Stimulated activated CD4-positive, alpha-beta T cell treated with anti-CD3 and anti-CD28 coated beads, Interleukin-12 subunit alpha, Interleukin-12 subunit beta, amount 100 ng/mL, for 24 hours (primary cell): Measurements from ENCODE around the gene RANBP17.
"Not testable (repeated sequence)": the region's sequence is repeated elsewhere in the genome, so short reads cannot be mapped to it uniquely, and the experiment has no call there.

Source experiments
- DNase-seq, 2 experiments: peaks; one replicate each; pipeline ENCODE4 v3.0.0-alpha.2; 2020; ENCODE audit warnings: low read depth in 2 of 2

Gene RANBP17

DNA sequence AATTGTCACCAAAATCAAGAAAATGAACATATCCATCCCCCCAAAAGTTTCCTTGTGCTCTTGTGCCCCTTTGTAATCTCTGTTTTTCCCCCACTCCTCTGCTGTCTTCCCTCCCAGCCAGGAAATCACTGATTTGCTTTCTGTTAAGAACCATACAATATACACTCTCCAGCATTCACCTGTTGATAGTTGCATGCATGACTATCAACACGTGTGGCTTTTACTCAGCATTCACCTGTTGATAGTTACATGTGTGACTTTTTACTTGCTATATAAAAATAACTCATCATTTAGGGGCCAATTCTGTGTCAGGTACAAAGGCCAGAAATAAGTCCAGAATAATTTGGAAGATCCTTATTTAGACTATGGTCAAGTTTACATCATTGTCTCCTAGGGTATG, 6.0 kb downstream of the RANBP17 start:
- DNase-seq, result no peak

DNA sequence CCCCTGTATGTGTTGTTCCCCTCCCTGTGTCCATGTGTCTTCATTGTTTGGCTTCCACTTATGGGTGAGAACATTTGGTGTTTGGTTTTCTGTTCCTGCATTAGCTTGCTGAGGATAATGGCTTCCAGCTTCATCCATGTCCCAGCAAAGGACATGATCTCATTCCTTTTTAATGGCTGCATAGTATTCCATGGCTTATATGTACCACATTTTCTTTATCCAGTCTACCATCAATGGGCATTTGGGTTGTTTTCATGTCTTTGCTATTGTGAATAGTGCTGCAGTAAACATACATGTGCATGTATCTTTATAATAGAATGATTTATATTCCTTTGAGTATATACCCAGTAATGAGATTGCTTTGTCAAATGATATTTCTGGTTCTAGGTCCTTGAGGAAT, 8.6 kb downstream of the RANBP17 start:
- DNase-seq, result not testable (repeated sequence)

DNA sequence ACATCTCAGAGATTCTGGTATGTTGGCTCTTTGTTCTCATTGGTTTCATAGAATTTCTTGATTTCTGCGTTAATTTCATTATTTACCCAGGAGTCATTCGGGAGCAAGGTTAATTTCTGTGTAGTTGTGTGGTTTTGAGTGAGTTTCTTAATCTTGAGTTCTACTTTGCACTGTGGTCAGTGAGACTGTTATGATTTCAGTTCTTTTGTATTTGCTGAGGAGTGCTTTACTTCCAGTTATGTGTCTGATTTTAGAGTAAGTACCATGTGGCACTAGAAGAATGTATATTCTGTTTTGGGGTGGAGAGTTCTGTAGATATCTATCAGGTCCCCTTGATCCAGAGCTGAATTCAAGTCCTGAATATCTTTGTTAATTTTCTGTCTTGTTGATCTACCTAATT, 12.2 kb downstream of the RANBP17 start:
- no peak for DNase-seq

DNA sequence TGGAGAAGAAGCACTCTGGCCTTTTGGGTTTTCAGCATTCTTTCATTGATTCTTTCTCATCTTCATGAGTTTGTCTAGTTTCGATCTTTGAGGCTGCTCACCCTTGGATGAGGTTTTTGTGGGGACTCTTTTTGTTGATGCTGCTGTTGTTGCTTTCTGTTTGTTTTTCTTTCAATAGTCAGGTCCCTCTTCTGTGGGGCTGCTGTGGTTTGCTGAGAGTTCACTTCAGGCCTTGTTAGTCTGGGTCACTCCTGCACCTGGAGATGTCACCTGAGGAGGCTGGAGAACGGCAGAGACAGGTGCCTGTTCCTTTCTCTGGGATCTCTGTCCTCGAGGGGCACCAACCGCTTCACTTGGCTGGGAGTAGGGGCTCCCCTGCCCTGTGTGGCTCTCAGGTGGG, 14.0 kb downstream of the RANBP17 start:
- DNase-seq, result no peak

DNA sequence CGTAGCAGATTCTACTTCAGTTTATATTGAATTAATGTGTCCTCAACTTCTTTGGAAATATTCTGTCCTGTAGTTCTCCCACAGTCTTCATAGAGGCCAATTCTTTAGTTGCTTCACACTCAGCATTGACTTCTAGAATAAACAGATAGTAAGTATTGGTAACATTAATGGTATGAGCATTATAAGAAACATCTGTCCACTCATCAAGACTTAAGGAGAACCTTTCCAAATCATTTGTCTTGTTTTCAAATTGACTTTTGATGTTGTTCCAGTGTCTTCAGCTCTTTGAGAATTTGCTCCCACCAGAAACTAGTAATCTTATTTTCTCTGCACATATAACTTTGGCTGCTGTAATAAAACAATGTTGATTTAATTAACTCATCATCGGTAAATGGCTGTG, 18.3 kb downstream of the RANBP17 start:
- DNase-seq, result no peak

DNA sequence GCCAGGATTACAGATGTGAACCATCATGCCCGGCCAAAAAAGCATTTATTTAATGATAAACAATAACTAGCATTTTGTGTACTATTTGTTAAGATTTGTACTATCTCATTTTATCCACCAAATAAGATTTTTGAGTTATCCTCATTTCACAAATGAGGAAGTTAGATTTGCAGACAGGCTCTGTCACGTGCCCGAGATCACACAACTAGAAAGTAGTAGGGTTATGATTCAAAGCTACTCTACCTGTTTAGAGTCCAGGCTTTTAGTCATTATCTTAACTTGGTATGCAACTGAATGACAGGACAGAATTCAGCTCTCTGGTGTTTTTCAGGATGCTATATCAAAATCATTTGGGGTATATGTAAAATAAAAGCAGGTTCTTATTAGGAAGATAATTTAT, 20.5 kb downstream of the RANBP17 start:
- no peak for DNase-seq

DNA sequence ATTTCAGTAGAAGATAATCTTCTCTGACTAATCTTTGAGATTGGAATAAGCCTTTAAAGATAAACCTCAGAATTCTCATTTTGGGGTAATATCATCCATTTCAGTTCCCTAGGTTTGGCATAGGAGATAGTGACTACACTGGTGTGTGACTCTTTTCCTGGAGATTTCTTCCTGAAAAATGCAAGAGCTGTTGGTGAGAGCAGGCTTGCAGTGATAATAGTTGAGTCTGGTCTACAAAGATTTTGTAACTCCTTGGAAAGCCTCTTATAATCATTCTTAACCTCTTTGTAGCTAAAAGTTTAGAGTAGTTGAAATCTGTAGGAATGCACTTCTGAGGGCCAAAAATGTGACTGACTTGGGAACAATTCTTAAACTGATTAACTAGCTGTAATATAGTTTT, 23.4 kb downstream of the RANBP17 start:
- no peak for DNase-seq

DNA sequence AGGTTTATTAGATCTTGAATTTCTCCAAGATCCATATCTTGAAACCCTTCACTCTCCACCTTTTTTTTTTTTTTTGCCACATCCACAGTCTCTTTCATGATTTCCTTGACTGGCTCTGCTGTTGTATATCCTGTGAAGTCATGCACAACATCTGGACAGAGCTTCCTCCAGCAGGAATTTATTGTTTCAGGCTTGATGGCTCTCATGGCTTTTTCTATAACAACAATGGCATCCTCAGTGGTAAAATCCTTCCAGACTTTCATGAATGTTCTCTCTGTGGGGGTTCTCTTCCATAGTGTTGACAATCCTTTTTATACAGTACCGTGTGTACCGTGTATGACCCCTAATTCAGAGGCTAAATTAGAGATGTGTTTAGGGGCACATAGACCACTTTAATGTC, 24.0 kb downstream of the RANBP17 start:
- no peak for DNase-seq

DNA sequence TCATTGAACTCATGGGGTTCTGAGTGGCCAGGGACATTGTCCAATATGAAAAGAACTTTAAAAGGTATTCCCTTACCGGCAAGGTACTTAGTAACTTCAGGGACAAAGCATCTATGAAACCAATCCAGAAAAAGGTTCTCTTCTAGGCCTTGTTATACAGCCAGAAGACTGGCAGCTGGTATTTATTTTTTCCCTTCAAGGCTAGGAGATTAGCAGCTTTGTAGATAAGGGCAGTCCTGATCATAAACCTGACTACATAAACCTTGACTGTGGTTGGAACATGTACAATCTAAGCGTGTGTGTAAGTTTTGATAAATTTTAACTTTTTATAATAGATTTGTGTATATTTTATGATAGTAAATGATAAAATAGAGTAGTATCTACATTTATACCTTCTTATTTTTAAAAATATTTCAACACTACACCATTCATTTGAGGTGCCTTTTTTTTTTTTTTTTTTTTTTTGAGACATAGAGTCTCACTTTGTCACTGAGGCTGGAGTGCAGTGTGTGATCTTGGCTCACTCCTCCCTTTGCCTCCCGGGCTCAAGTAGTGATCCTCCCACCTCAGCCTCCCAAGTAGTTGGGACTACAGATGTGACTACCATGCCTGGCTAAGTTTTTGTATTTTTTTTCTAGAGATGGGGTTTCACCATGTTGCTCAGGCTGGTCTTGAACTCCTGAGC, 24.5 kb downstream of the RANBP17 start:
- DNase-seq, result no peak

DNA sequence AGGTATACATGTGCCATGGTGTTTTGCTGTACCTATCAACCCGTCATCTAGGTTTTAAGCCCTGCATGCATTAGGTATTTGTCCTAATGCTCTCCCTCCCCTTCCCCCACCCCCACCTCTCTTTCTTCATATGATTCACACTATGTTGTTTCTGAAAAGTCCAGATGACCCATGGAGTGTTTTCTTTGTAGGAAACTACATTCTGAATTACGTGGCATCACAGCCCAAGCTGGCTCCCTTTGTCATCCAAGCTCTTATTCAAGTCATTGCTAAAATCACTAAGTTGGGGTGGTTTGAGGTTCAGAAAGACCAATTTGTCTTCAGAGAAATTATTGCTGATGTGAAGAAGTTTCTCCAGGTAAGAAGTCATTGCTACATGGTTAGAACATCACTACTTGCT, 30.4 kb downstream of the RANBP17 start:
- DNase-seq, result no peak

DNA sequence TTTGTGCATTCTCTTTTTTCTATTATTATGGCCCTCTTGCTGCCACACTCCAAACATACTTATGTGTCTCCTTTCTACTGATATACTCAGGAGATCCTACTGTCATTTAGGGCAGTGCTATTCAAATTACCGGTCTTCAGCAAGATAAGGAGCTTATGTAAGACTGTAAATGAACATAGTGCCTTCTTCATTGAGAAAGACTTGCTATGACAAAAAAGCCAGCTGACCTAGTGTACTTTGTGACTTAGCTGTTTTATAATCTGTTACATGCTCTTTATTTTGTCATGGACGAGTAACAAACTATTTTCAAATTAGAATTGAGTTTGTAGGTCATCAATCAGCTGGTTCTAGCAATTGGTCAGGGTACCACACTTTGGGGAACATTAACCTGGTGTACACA, 32.8 kb downstream of the RANBP17 start:
- no peak for DNase-seq

DNA sequence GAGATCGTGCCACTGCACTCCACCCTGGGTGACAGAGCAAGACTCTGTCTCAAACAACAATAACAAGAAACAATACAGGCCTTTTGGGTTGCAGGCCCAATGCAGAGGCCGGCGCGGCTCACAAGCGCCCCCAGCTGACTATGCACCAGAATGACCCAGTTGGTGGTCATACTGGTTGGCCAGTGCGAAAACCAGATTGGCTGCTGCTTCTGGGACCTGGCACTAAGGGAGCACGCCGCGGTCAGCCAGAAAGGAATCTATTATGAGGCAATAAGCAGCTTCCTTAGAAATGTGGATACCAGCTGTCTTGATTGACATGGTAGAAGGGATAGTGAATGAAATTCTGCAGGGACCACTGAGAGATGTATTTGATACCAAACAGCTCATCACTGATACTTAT, 35.0 kb downstream of the RANBP17 start:
- DNase-seq, result no peak

DNA sequence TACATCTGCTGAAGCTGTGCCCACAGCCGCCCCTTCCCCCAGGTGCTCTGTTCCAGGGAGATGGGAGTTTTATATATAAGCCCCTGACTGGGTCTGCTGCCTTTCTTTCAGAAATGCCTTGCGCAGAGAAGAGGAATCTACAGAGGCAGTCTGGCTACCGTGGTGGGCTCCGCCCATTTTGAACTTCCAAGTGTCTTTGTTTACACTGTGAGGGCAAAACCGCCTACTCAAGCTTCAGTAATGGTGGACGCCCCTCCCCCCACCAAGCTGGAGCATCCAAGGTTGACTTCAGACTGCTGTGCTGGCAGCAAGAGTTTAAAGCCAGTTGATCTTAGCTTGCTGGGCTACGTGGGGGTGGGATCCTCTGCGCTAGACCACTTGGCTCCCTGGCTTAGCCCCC, 41.3 kb downstream of the RANBP17 start:
- no peak for DNase-seq

DNA sequence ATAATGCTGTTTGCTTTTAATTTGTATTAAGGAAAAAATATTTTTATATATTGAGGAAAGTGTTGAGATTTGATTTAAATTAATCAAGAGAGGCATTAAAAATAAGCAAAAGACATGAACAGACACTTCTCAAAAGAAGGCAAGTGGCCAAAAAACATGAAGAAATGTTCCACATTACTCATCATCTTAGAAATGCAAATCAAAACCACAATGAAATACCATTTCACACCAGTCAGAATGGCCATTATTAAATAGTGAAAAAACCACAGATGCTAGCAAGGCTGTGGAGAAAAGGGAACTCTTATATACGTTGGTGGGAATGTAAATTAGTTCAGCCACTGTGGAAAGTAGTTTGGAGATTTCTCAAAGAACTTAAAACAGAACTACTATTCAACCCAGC, 45.9 kb downstream of the RANBP17 start:
- no peak for DNase-seq

DNA sequence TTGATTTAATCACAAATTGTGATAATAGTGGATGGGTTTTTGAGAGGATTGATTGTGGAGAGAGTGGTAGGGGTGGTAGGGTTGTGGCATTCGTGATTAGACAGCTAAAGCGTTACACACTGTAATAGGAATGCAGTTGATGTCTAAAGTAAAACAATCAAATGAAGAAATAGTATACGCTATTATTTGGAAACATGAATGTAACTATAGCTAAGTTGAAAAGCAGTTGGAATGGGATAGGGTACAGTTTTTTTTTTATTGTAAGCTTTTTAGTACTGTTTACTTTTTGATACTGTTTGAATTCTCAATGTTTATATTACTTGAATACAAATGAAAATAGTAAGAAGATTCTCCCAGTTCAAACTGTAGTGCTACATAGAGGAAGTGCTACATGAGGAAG, 51.8 kb downstream of the RANBP17 start:
- DNase-seq, result no peak

DNA sequence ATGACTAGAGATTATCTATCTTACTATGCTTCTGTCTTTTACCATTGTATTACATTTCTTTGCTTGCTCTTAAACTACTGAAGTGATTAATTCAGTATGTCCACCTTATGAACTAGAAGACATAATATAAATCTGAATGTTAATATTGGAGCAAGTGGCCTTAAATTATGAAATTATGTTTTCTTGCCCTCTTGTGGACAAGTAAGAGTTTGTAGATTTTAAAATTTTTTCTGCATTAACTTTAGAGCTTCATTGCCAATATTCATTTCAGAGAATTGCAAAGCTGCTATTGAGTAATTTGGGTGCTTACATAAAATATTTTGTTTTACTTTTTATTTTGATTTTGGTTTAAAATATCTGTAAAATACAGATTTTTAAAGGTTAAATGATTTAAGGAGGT, 55.3 kb downstream of the RANBP17 start:
- DNase-seq, result no peak

DNA sequence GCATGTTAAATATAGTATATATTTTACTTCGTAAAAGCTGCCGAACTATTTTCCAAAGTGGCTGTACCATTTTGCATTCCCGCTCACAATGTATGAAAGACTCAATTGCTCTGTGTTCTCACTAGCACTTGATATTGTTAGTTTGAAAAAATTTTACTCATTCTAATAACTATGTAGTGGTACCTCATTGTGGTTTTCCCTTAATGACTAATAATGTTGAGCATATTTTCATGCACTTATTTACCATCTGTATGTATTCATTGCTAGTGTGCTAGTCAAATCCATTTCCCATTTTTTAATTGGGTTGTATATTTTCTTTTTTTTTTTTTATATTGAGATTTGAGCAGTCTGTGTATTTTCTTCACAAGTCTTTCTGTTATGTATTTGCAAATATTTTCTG, 58.4 kb downstream of the RANBP17 start:
- no peak for DNase-seq

DNA sequence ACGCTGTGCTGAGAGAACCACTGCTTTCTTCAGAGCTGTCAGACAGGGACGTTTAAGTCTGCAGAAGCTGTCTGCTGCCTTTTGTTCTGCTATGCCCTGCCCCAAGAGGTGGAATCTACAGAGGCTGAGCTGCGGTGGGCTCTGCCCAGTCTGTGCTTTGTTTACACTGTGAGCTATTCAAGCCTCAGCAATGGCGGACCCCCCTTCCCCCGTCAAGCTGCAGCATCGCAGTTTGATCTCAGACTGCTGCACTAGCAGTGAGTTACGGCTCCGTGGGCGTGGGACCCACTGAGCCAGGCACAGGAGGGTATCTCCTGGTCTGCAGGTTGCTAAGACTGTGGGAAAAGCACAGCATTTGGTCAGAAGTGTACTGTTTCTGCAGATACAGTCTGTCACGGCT, 60.5 kb downstream of the RANBP17 start:
- not testable (repeated sequence) for DNase-seq

DNA sequence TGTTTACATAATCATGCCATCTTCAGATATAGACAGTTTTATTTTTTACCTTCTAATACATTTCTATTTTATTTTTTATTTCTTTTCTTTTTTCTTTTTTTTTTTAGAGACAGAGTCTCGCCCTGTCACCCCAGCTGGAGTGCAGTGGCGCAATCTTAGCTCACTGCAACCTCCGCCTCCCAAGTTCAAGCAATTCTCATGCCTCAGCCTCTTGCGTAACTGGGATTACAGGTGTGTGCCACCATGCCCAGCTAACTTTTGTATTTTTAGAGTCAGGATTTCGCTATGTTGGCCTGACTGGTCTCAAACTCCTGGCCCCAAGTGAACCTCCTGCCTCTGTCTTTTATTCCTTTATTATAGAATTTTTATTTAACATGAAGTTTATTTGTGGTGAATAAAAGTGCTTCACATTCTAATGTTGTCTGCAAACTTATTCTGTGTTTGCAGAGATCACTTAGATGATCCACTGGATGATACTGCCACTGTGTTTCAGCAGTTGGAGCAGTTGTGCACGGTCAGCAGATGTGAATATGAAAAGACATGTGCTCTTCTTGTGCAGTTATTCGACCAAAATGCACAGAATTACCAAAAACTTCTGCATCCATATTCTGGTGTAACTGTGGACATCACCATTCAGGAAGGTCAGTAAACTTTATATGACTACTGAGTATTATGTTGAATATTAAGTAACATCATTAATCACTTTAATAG, 62.2 kb downstream of the RANBP17 start:
- DNase-seq, result no peak

DNA sequence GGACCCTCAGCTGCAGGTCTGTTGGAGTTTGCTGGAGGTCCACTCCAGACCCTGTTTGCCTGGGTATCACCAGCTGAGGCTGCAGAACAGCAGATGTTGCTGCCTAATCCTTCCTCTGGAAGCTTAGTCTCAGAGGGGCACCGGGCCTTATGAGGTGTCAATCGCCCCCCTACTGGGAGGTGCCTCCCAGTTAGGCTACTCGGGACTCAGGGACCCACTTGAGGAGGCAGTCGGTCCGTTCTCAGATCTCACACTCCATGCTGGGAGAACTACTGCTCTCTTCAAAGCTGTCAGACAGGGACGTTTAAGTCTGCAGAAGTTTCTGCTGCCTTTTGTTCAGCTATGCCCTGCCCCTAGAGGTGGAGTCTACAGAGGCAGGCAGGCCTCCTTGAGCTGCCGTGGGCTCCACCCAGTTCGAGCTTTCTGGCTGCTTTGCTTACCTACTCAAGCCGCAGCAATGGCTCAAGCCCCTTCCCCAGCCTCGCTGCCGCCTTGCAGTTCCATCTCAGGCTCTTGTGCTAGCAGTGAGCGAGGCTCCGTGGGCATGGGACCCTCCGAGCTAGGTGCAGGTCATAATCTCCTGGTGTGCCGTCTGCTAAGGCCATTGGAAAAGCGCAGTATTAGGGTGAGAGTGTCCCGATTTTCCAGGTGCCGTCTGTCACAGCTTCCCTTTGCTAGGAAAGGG, 73.9 kb downstream of the RANBP17 start:
- DNase-seq, result not testable (repeated sequence)

DNA sequence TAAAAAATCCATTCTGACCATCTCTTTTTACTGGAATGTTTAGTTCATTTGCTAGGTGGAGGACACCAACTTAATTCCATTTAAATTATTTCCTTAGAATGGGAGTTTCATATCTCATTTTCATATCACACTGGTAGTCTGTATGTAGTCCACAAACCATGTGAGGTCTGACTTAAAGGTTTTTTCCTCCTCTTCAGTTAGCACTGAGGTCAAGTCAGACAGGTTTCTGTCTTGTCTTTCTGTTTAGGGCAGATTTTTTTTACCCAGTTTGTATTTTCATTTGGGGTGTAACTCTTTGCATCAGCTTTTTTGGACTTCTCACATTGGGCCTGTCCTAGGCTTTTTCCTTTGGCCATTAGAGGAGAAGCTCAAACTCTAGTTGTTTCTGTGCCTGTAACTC, 75.3 kb downstream of the RANBP17 start:
- no peak for DNase-seq

DNA sequence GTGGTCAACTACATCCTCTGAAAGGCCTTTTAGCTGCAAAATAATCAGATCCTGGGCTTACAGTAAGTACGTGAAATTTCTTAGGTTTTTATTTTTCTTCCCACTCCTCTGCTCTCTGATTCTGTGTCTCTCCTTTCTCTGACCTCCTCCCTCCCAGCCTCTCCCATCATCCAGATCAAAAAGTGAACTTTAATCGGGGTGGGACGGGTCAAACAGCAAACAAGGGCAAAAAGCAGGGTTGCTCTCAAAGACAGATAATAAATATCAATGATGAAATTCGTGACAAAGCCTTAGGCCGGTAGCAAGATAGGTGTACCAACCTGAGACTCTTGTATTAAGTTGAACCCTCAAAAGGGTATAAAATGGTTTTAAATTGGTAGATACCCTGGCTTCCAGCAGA, 76.1 kb downstream of the RANBP17 start:
- no peak for DNase-seq

DNA sequence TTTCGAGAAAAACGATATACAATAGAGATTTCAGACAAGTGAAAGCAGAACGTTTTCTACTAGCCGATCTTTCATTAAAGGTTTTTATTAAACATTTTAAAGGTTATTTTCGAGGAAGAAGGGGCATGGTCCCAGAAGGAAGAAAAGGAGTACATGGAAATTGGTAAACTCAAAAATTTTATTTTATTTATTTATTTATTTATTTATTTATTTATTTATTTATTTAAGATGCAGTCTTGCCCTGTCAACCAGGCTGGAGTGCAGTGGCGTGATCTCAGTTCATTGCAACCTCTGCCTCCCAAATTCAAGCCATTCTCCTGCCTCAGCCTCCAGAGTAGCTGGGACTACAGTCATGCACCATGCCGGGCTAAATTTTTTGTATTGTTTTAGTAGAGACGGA, 77.4 kb downstream of the RANBP17 start:
- DNase-seq, result no peak
